Activated gamma-delta T cell treated with Interleukin-2 at 50 U/mL for 16 hours (primary cell): ENCODE measurements around the gene RNASE12.
A peak's percentile ranks its signal among the peaks of the same experiment; 100 is the strongest.
"Not testable (repeated sequence)": the region's sequence is repeated elsewhere in the genome, so short reads cannot be mapped to it uniquely, and the experiment has no call there.

ENCODE experiments used
- DNase-seq: peaks from one replicate; pipeline ENCODE4 v3.0.0-alpha.2; 2020

RNASE12 gene

GRCh38 chr14:20591235-20591634 is at the start of gene RNASE12:
Gene RNASE12, minus strand, starts transcription at chr14:20591376. Its CDS starts 653 bp downstream, at chr14:20590723.
- no peak for DNase-seq

- DNase-seq = no peak
Measured at GRCh38 chr14:20632831-20633691, 41.9 kb upstream of the RNASE12 start.

DNA sequence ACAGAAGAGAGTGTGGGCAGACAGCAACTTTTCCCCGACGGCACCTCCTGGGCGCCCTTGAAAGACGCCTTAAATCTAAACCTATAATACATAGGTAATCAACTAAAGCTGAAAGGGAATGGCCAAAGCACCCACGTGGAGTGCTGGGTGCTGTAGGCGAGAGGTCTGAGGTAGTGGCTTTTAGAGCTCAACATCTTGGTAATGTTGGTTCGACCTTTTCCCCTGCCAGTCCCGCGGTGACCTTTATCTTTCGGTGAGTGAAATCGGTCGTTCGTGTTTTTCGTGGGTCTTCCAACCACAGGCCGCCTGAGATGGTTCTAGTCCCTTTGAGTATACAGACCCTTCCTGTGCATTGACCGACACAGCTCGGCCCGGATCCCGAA is 41.3 kb upstream of the RNASE12 start:
- DNase-seq = no peak

- no peak for DNase-seq
Measured at GRCh38 chr14:20631880-20632389, 40.8 kb upstream of the RNASE12 start.

DNA sequence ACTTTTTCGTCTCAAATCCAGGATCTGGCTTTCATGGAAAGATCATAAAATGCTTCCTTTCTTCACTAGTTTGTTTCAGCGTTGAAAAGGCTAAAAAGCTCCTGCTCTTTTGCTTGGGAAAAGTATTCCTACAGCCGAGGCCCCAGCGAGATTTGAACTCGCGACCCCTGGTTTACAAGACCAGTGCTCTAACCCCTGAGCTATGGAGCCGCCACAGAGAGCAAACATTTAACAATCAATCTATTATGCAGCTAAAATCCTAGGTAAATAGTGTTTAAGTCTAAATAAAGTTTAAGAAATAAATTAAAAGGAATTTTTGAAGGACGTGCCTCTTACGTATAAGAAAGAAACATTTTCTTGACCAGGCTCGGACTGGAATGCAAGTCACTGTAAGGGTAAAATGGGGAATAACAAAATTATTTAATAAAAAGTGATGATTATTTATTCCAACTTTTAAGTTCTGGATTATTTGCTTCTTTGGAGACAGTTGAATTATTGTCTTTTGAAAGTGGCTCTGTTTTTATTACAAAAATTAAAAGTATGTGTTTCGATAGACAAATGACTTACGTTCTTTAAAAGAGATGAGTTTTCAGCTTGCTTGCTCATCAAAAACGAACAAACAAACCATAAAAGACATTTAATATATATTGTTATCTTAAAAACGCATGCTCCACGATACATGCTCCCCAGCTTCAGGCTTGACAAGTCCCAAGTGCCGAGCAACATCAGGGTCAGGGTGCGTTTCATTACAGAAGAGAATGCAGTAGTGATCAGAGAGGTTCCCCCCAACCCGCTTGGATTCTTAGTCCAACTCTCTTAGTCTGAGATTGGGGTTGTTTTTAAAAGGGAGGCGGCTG is 40.1 kb upstream of the RNASE12 start:
- no peak for DNase-seq

GRCh38 chr14:20630340-20631022 is 39.3 kb upstream of the RNASE12 start:
- no peak for DNase-seq

GRCh38 chr14:20628063-20628854 is 37.1 kb upstream of the RNASE12 start:
- DNase-seq = no peak

GRCh38 chr14:20627346-20628027 is 36.3 kb upstream of the RNASE12 start:
- no peak for DNase-seq

DNA sequence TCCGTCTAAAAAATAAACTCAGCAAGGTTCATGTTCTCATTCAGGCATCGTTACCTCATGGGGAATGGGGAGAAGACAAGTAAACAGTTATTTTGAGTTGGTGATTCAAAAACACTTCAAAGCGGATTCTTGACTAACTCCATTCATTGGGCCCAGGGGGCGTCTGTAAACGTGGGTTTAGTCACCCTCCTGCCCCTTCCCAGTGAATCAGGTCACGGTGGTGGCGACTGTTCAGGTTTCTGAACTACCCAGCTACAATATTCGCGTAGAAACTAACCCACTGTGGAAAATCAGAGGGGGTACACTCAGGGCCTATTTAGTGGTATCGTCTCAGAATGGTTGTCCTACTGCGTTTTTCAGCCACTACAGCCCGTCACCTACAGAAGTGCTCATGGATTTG is 35.1 kb upstream of the RNASE12 start:
- DNase-seq = no peak

- DNase-seq = peak; percentile 38
Measured at GRCh38 chr14:20624495-20625070, 33.4 kb upstream of the RNASE12 start.

DNA sequence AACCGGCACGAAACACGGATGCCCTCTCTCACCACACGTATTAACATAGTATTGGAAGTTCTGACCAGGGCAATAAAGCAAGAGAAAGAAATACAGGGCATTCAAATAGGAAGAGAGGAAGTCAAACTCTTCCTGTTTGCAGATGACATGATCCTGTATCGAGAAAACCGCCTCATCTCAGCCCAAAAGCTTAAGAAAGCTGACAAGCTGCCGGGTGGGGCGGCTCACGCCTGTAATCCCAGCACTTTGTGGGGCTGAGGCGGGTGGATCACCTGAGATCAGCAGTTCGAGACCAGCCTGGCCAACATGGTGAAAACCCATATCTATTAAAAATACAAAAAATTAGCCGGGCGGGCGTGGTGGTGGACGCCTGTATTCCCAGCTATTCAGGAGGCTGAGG is 32.6 kb upstream of the RNASE12 start:
- no peak for DNase-seq

- no peak for DNase-seq
Measured at GRCh38 chr14:20622816-20623291, 31.7 kb upstream of the RNASE12 start.

GRCh38 chr14:20620798-20621478 is 29.8 kb upstream of the RNASE12 start:
- DNase-seq = no peak

GRCh38 chr14:20619688-20620087 is 28.5 kb upstream of the RNASE12 start:
- DNase-seq = not testable (repeated sequence)

GRCh38 chr14:20618271-20618749 is 27.1 kb upstream of the RNASE12 start:
- no peak for DNase-seq

DNA sequence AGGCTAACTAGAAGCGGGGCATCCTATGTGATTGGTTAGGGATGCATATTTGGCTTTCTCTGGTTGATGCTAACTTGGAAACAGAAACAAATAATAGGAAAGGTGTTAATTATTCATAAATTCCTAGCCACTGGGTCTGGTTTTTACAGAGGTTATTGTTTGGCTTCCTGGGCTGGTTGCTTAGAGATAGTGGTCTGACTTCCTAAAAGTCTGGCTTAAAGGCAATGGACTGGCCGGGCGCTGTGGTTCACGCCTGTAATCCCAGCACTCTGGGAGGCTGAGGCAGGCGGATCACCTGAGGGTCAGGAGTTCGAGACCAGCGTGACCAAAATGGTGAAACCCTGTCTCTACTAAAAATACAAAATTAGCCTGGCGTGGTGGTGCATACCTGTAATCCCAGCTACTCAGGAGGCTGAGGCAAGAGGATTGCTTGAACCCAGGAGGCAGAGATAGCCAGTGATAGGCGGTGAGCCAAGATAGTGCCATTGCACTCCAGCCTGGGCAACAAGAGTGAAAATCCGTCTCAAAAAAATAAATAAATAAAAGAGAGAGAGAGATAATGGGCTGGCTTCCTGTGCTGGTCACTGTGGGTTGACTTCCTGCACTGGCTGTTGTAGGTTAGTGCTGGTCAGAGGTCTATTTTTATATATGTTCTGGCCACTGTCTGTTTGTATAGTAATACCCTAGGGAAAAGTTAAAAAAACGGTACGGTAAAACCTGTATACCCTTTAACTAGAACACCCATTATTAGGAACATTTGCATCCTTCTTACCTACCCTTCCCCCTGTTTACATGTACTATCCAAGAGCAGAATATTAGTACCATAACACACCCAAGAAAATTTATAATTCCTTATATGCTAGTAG is 26.2 kb upstream of the RNASE12 start:
- DNase-seq = no peak

DNA sequence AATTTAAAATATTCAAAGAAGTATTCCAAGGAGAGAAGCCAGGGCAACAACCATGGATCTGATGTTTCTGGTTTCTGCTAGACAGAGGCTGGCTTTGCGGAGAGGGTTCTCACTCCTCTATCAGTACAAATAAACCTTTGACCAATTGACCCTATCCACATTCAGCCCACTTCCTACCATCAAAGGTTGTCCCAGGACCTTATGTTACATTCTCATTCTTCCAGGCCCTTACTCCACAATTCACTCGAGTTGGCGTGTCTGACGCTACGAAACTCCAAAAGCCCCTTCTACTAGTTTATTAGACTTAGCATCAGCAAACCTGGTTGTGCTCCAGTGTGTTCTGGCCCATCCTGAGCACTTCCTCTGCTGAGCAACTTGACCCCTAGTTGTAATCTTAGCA is 24.8 kb upstream of the RNASE12 start:
- no peak for DNase-seq

GRCh38 chr14:20614038-20614840 is 23.1 kb upstream of the RNASE12 start:
- no peak for DNase-seq
